GM21515 (cell line): ENCODE data around the gene CCDC181.
"Not testable (repeated sequence)": the region's sequence is repeated elsewhere in the genome, so short reads cannot be mapped to it uniquely, and the experiment has no call there.

Source experiments
- ATAC-seq: cut with Tn5 transposase; IDR thresholded peaks from one replicate; pipeline ENCODE4 v1.9.1; 2021; ENCODE audit not compliant: unreplicated experiment

The CCDC181 gene

GRCh38 chr1:169427081-169427641, at the start of gene CCDC181:
Gene CCDC181 (minus strand): TSS chr1:169427474. CDS start chr1:169424927, 2,547 bp downstream.
- no peak for ATAC-seq

DNA sequence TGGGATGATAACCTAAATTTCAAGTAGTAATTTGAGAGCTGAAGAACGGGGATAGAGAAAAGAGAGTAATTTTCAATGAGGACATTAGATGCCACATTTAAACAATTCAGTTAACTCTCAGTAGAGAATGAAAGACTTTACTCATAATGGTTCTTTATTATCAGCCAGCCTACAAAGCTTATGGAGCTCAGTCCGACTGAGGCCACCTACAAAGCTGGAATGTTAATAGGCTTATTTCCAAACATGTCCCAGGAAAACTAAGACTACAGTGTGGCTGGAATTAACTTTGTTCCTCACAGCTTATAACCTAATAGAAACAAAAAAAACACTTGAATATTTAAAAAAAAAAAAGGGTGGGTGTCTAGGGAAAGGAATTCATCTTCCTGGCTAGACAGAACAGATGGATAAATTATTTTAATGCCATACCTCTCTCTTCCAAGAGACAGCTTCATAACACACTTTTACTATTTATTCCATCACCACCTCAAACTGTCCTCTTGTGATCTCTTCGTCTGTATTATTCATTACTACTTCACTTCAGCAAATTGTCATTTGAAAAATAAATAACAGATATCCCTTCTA, 48.6 kb upstream of the CCDC181 start:
- ATAC-seq: no peak

DNA sequence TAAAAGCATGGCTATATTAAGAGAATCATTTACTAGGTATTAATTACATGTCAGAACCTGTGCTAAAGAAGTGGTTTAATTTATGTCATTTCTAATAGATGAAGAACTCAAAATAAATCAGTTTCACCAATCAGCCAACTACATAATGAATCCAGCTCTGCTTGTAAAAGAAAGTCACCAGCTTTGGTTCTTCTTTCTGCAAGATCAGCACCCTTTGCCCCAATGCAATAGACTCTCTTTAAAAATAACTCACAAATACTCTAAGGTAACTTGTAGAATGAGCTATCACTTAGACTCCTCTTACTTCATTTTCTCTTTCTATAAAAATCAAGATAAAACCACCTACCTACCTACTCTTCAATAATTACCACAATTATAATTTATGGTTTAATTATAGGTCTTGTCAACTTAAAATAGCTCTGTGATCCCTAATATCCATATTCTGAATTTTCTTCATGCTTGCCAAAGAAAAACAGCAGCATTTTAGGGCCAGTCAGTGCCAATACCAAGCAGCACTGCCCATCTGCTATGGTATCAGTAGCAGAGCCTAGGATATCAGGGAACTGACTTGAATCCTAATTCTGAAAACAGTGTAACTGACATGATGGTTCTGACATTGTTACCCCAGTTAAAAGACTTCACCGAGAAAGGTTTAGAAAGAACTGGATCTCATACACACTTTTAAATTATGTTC, 47.2 kb upstream of the CCDC181 start:
- no peak for ATAC-seq

DNA sequence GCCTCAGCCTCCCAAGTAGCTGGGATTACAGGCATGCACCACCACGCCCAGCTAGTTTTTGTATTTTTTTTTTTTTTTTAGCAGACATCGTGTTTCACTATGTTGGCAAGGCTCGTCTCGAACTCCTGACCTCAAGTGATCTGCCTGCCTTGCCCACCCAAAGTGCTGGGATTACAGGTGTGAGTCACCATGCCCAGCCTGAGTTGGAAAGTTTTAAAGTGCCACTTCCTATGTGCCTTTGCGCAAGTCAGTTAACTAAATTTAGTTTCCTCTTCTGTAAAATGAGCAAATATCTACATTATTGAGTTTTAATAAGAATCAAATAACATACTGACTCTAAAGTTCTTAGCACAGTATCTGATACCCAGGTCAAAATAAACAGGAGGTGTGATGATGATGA, 46.1 kb upstream of the CCDC181 start:
- ATAC-seq: no peak

- no peak for ATAC-seq
These were observed 45.5 kb upstream of the CCDC181 start for GRCh38 chr1:169472738-169473137.

GRCh38 chr1:169468982-169469381, 41.7 kb upstream of the CCDC181 start:
- no peak for ATAC-seq

DNA sequence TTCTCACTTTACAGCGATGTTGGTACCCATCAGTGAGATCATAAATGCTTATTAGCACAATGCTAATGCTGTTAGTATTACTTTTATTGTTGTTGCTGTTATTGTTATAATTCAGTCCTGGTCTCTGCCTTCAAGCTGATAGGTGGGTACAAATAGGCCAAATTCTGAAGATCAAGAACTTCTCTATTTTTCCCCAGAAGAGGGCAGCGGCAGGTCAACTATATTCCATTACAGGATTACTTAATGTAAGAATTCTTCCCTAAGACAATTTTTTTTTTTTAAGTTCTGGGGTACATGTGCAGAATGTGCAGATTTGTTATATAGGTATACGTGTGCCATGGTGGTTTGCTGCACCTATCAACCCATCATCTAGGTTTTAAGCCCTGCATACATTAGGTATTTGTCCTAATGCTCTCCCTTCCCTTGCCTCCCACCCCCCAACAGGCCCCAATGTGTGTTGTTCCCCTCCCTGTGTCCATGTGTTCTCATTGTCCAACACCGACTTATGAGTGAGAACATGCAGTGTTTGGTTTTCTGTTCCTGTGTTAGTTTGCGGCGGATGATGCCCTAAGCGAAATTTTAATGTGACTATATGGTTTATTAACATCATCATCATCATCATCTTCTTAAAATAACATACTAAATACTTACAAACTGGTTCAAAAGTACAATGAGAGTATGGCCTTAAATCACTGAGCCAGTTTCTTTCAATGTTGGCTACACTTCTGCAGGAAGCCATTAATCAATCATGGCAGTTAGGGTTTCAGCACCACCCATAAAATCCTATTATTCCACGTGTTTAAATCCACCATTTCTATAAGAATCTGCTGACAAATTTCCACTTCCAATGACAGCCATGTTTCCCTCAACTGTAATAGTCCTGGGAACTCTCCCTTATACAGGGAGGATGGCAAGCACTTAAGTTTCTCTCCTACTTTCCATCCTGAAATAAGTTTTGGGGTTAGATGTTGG, 39.3 kb upstream of the CCDC181 start:
- ATAC-seq: no peak

DNA sequence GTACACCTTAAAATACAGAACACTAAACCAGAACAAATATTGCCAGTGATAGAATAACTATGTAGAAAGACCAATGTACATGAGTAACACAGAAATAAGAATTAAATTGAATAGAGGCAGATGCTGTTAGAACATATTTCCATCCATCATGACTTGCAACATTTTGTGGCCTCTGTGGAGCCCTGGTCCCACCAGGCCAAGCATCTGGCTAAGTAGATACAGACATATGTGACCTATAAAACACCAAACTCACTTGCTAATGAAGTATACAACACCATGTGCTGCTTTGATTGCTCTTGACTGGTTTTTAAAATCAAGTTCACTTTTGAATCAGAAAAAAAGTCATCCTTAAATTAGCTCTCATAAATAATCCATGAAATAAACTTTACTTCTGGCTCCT, 38.0 kb upstream of the CCDC181 start:
- no peak for ATAC-seq

DNA sequence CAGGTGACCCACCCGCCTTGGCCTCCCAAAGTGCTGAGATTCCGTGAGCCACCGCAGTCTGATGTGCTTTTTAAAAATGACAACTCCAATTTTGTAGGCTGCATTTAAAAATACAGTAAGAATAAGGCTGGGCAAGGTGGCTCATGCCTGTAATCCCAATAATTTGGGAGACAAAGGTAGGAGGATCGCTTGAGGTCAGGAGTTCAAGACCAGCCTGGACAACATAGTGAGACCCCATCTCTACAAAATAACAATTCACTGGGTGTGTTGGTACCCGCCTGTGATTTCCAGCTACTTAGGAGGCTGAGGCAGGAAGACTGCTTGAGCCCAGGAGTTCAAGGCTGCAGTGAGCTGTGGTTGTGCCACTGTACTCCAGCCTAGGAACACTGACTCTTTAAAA, 35.1 kb upstream of the CCDC181 start:
- ATAC-seq: no peak

GRCh38 chr1:169461390-169462000, 34.2 kb upstream of the CCDC181 start:
- no peak for ATAC-seq

GRCh38 chr1:169460191-169460833, 33.0 kb upstream of the CCDC181 start:
- ATAC-seq: no peak

GRCh38 chr1:169457443-169457842, 30.2 kb upstream of the CCDC181 start:
- no peak for ATAC-seq

DNA sequence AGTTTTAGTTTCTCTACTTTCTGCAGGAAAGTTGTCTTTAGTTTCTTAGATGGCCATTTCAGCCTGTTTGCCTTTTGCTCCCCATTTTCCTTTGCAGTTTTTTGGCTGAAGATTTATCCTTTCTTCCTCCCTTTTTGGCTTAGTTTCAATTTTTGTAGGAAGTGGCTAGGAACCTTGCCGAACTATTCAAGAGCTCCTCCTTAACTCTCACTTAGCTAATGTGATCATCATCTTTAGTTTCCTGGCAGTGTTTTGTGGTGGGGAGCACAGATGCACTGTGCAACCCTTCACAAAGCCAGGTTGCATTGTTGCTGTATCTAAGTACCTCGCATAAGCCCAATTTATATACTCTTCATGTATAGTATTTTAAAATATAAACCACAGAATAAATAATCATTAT, 28.8 kb upstream of the CCDC181 start:
- ATAC-seq: no peak

- no peak for ATAC-seq
These were observed 25.6 kb upstream of the CCDC181 start for GRCh38 chr1:169452921-169453320.

- no peak for ATAC-seq
These were observed 24.0 kb upstream of the CCDC181 start for GRCh38 chr1:169451218-169451824.

DNA sequence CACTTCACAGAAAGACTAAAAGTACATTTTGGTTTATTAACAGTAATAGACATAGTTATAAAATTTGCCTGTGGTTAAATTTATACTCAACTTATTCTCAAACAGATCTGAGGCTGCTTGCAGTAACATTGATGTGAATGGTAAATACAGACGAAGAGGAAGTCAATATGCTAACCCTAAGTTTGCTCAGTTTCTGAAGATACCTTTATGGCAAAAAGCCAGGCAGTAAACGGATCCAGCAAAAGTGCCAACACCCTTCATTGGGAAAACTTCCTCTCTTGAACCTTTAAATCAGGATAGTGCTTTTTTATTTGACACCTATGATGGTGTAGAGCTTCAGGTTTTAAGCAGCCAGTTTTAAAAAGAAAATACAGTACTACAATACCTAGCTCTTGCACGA, 16.6 kb upstream of the CCDC181 start:
- no peak for ATAC-seq

GRCh38 chr1:169426174-169426705, 1.0 kb downstream of the CCDC181 start:
- no peak for ATAC-seq

DNA sequence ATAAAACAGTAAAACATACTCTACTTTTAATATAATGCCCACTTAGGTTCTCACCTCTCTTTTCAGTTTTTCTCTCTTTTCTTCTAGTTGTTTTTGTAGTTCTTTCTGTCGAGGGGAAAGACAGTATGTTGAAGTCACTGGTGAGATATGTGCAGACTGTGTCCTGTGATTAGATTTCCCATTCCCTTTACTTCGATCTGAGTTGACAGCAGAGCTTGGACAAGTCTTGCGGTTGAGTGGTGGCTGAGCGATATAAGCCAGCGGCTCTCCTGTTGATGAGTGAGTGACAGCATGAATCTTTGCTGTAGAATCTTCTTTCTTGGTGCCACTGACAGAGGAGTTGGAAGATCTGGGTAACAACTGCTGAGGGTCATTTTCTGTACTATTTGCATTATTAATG, 6.0 kb downstream of the CCDC181 start:
- no peak for ATAC-seq

DNA sequence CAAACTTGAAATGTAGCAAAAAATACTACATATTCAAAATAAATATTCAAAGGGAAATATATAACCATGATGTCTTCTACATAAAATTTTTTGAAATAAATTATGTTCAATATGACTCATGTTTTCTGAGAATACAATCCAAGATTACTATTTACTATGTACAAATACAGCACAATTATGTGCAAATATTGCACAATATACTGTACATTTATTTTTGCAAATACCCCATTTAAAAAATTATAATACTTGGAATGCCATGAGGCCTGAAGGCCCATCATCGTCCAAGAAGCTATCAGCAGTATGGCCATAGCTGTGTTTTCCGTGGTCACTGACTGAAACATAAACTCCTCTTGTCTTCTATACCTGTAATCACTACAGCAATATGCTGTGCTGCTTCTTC, 12.3 kb downstream of the CCDC181 start:
- no peak for ATAC-seq

GRCh38 chr1:169408340-169408739, 18.9 kb downstream of the CCDC181 start:
- not testable (repeated sequence) for ATAC-seq
